Mesothelial cell of epicardium (in vitro differentiated cells): ENCODE data around the gene NR2F1. TPM values are rescaled to one million over a fixed set of nuclear protein-coding genes. Genes with fewer than 3 reads are reported as not detected.
A peak's percentile ranks its signal among the peaks of the same experiment; 100 is the strongest.

Source experiments
- DNase-seq, 2 experiments: peaks; one replicate each; pipeline ENCODE4 v3.0.0; 2021; ENCODE audit warnings: low spot score in 2 of 2; ENCODE audit not compliant: unreplicated experiment in 2 of 2
- H3K27ac Mint-ChIP-seq: 2 replicates; pipeline ENCODE4 v1.8.0; 2021; ENCODE audit warnings: mixed read lengths
- H3K27me3 Mint-ChIP-seq: 2 replicates; pipeline ENCODE4 v1.8.0; 2021; ENCODE audit warnings: low read depth, mixed read lengths
- H3K36me3 Mint-ChIP-seq: 2 replicates; pipeline ENCODE4 v1.8.0; 2021; ENCODE audit warnings: mixed read lengths
- H3K4me1 Mint-ChIP-seq: 2 replicates; pipeline ENCODE4 v1.8.0; 2021; ENCODE audit warnings: mixed read lengths
- H3K4me3 Mint-ChIP-seq: 2 replicates; pipeline ENCODE4 v1.8.0; 2021; ENCODE audit warnings: mild to moderate bottlenecking, moderate library complexity, mixed read lengths
- H3K9me3 Mint-ChIP-seq: 2 replicates; pipeline ENCODE4 v1.8.0; 2021; ENCODE audit warnings: mixed read lengths
- total RNA-seq: library from RNA; stranded (reverse); gene quantifications from 3 replicates; pipeline ENCODE4 v1.2.1, GENCODE V29; 2021
- TF ChIP-seq, protein P1 (sequence below): fragments of 200-600 bp; sonication (generic); IDR thresholded peaks from one replicate; pipeline ENCODE4 v1.5.0; 2021; ENCODE audit warnings: antibody characterized with exemption; ENCODE audit not compliant: unreplicated experiment

NR2F1 gene
- total RNA-seq, 1 donor from 2014 or later = 20.3 TPM

DNA sequence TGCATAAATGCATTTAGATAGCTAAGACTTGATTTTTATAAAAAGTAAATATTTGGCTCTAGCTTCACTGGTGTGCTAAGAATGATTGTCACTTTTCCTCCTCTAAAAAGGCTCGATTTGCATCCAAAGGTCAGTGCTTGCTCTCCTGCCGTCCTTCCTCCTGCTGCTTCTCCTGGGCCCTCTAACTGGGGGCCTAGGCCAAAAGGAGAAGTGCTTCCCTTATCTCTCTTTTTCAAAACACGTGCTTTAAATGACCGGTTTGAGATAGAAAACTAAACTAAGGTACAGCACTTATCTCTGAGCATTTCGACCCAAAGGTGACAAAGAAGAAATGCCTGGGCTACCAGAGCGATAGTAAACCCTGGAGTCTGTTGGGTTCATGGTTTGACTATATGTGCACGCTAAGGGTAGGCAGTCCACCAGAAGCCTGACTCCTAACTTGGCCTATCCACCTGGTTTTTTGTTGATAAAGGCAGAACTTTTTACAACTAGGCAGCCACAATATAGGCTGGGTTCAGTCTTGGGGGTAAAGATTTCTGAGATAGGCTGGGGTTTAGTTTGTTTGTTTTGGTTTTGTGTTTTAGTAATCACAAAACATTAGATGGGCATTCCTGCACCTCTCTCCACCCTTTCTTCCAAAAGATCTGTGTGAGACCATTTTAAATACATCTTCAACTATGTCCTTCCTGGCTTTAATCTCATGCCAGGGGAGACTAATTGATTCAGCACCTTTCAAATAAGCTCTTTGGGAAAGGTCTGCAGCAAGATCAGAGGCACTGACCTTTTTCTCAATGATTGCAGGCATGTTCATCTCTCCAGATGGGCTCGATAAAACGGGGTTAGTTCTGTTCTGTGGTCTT is 5.8 kb upstream of the NR2F1 start:
- peaks cover 38% of the 10 kb centered on the region for H3K4me1 Mint-ChIP-seq
- H3K36me3 Mint-ChIP-seq = no peaks in the 10 kb centered on the region
- H3K27ac Mint-ChIP-seq = no peak overlapping the region
- no peak for DNase-seq
- TF ChIP-seq, protein P1, sequence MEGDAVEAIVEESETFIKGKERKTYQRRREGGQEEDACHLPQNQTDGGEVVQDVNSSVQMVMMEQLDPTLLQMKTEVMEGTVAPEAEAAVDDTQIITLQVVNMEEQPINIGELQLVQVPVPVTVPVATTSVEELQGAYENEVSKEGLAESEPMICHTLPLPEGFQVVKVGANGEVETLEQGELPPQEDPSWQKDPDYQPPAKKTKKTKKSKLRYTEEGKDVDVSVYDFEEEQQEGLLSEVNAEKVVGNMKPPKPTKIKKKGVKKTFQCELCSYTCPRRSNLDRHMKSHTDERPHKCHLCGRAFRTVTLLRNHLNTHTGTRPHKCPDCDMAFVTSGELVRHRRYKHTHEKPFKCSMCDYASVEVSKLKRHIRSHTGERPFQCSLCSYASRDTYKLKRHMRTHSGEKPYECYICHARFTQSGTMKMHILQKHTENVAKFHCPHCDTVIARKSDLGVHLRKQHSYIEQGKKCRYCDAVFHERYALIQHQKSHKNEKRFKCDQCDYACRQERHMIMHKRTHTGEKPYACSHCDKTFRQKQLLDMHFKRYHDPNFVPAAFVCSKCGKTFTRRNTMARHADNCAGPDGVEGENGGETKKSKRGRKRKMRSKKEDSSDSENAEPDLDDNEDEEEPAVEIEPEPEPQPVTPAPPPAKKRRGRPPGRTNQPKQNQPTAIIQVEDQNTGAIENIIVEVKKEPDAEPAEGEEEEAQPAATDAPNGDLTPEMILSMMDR = no peak
- H3K27me3 Mint-ChIP-seq = peaks cover 67% of the 10 kb centered on the region
- H3K4me3 Mint-ChIP-seq = no peak overlapping the region
- H3K9me3 Mint-ChIP-seq = no peaks in the 10 kb centered on the region

DNA sequence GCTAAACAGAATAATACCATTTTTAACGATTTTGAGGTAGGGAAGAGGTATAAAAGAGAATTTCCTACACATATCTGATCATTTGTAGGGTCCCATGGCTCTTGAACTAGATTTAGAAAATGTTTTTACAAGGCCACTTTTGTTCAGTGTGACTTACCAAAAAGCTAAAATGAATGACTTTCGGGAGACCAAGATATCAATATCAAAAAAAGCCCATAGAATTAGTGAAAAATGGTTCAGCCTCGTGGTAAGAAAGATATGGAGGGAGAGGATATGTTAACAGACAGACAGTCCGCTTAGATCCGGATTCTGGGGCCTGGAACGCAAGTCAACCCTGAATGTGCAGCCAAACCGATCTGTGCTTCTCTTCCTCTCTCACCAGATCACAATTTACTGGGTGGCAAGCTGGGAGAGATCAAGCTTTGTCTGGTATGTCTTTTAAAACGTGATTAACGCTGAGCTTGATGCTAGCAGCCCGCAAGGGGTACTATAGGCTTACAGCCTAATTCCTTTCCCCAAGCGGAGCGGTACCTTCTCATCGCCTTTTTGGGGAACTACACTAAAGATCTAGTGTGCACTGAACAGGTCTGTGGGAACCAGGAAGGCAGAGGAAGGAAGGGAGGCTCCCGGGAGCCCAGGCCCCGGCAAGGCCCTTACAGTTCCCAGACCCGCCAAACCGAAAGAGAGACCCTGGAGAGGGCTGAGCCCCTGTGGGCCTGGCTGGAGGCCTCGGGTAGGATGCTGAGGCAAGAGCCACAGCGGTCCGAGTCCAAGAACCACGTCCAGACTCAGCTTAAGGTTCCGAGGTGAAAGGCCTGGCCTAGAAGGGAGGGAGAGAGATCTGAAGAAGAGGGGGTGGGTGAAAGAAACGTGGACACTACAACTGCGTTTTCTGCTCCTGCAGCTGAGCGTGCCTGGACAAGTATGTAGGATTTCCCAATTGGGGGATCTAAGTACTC is 4.9 kb upstream of the NR2F1 start:
- Mint-ChIP-seq H3K9me3 (no peaks in the 10 kb centered on the region), H3K27ac (peak overlapping the region; percentile 87), H3K4me1 (peaks cover 29% of the 10 kb centered on the region), H3K27me3 (peaks cover 58% of the 10 kb centered on the region), H3K36me3 (no peaks in the 10 kb centered on the region), H3K4me3 (no peak overlapping the region)
- DNase-seq = peak in 1 of 2 experiments; percentile 39
- TF ChIP-seq, protein P1 = no peak

DNA sequence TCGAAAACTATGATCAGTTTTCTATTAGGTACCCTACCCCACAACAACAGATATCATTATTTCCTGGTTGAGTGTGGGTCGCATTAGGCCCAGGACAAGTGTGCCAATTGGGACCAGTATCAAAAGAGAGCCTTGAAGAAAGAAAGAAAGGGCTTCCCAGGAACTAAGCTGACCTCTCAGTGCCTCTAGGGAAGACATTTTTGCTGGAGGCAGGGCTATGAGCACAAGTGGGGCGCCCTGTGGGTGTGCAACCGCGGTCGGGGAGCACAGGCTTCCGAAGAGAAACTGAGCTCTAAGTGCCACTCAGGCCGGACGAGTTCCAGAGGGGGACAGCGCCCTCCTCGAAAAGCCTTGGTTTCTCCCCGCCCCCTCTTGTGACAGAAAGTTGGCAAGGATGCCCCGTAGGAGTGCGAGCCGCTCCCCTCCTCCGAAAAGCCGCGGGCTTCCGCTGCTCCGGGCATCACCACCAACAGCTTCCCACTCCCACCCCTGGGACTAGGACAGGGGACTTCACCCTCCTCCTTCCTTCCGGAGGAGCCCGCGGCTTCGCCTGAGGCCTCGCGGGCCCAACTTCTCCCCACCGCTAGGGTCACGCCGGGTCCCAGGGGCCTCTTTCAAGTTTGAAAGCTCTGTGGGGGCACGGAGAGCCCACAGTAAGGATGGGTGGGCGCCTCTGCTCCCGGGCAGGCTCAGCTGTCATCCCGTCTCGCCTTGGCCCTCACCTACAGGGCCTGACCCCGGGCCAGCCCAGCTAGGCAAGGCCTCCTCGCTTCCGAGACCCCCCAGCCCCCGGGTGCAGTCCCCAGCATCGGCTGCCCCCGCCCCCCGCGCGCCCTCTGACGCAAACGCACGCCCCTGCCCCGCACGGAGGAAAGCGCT is 4.0 kb upstream of the NR2F1 start:
- TF ChIP-seq, protein P1 = no peak
- peak in 1 of 2 experiments; percentile 57 for DNase-seq
- Mint-ChIP-seq H3K27me3 (peaks cover 48% of the 10 kb centered on the region), H3K4me1 (peaks cover 25% of the 10 kb centered on the region), H3K9me3 (no peaks in the 10 kb centered on the region), H3K4me3 (no peak overlapping the region), H3K27ac (peak overlapping the region; percentile 87), H3K36me3 (no peaks in the 10 kb centered on the region)

DNA sequence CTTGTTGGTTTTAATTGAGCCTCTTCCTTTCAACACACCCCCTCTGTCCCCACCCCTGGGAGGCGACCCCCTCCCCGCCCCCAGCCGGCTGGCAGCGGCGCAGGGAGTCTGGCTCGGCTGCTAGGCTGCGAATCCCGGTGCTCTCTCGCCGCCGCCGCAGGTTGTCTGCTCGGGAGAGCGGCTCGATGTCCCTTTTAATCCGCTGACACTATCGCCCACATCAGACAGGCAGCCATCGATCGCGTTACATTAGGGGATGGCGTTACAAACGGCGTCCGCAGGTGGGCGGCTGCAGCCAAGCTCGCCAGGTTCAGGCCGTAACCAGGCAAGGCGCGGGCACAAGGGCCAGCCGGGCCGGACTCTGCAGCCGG is 3.3 kb upstream of the NR2F1 start:
- Mint-ChIP-seq H3K27me3 (peaks cover 42% of the 10 kb centered on the region), H3K36me3 (no peaks in the 10 kb centered on the region), H3K4me1 (peaks cover 25% of the 10 kb centered on the region), H3K9me3 (no peaks in the 10 kb centered on the region), H3K4me3 (no peak overlapping the region), H3K27ac (no peak overlapping the region)
- no peak for DNase-seq
- TF ChIP-seq, protein P1 = peak; percentile 3
